GM10847 (cell line): Measurements from ENCODE around the gene SFMBT2.

Experiments used
- POLR2A ChIP-seq: IDR thresholded peaks from 2 replicates; pipeline ENCODE4 v1.6.1; 2011; ENCODE audit not compliant: insufficient read length; ENCODE audit errors: extremely low read depth

The SFMBT2 gene

DNA sequence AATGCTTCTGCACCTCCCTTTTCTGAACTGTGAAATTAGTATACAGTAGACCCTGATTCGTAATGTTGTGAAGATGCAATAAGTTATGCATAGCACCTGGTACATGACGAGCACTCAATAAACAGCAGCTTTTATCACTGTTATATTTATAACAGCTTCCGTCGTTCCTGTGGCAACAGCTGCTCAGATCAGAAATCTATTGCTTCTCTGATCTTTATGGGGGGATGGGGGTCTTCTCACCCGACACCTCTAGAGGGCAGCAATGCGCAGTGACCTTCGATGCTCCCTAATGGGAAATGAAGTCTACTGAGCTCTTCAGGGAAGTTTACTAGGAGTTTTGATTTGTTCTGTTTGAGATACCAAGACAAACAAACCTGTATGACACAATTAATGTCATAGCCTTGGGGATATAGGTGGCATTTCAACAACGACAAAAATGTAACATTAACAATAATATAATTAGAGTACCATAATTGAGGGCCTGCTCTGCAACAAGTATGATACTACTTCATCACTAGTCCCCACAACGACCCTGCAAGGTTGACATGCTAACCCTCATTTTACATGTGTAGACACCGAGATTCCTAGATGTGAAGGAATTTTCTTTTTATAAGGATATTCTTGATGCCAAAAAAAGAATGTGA lies 289.6 kb downstream of the SFMBT2 start:
- TF ChIP-seq POLR2A, result no peak

DNA sequence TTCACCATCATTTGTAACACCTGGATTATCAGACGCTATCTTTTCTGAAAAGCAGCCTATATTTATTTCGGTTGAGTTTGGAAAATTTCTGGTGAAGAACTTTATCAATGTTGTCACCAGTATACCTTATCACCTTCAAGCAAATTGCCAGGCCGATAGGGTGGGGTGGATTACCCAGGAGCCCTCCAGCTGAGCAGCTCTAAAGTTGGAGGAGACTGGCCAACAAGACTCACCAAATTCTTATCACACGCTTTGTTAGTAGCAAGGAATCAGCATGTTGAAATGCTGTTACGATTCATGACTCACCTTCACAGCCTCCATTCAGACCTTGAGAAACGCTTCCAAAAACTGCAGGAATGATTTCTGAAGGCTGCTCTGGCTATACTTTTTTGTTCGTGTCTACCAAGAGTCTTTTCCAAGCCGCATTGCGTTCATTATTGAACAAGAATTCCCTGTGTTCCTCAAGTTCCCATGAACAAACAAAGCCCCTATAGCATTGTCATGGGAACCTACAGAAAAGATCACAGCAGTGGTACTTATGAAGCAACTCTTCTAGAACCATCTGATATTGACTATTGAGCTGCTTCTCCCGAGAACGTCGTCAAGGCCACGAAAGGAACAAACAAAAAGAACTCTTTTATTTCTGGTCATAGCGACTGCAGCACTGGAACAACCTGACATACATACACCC lies 291.4 kb downstream of the SFMBT2 start:
- TF ChIP-seq POLR2A, result no peak

DNA sequence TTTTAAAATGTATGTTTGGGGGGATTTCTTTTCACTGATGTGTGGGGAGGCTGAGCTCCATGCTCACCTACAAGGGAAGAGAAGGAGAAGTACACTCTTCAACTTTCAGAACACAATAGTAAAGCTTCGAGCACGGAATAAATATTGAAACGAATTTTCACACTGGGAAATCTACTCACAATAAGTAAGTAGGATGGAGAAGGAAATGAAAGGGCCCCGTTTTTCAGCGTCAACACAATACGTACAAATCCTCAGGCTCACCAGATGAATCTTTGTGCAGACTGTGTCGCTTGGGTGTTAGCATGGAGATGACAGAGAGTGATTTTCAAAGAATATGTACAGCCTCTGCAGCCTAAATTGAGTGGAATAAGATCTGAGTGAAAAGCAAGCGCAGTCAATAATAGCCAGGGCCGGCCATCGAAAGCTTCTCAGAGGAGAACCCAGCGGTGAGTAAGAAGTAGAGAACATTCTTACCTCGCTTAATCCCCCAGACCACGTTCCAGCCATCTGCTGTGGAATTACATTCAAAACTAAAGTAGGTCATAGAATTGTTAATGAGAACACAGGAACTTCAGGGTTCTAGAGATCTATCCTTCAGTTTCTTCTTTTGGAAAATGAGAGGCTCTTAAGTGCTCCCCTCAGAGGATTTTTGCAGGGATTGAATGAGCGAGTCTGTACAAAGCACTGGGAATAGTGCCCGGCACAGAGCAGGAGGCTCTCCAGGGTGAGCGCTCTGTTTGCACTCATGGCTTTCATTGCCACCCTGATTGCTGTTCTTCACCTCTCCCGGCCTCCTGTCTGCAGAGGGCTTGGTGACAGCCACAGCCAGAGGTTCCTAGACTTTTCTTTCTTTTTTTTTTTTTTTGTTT lies 292.8 kb downstream of the SFMBT2 start:
- no peak for TF ChIP-seq POLR2A

DNA sequence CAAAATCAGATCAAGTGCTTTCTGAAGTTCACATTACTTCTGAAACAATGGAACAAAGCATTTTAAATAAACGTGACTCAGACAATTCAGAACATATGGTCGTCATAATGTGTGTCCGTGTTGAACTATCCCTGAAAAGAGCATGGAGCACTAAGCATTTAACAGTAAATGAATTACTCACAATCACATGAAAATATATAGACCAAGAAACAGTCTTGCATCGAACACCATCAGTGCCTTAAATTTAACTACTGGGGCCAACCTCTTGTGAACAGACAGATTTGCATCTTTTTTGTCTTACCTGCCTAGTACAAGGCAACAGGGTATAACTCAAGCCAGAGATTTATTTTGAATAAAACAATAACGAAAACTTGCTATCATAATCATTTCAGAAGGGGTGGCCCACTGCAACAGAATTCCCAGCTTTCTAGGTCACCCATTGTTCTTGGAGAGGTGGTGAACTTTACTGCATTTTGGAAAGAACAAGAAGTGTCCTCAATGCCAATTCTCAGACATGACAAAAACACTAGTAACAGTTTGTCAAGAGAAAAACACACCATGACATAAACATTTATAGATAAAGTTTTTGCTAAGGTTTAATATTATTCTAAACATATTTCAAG lies 293.5 kb downstream of the SFMBT2 start:
- TF ChIP-seq POLR2A, result no peak

DNA sequence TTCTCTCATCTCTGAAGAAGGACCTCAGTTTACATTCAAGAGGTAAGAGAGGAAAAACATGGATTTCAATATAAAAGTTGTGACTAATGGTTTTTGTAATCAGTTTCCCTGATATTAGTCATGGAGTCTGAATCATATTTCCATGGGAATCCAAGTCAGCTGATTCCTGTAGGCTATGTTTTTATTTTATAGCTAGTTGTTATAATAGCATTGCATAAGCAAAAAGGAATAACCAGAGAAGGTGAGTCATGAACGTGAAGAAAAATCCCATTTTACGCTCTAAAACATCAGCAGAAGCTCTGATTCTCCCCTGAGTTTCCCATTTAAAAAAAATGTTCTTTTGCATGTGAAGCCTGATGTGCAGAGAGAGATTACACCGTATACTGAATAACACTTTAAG lies 299.3 kb downstream of the SFMBT2 start:
- TF ChIP-seq POLR2A, result no peak

DNA sequence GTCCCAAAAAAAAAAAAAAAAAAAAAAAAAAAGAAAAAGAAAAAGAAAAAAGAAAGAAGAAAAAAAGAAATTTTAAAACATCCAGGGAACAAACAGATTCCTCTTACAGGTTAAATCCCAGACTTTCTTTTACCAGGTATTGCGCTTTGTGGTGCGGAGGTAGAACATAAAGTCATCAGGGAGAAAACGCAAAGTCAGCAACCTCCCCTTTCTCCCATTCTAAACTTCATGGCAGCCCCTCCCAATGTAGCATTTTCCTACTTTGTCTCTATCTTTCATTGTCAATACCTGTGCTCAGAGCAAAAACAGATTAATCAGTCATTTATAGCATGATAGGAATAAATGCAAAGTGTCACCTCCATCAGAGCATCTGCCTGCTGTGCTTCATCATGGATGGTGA lies 299.7 kb downstream of the SFMBT2 start:
- no peak for TF ChIP-seq POLR2A
